Activated naive CD8-positive, alpha-beta T cell treated with anti-CD3 and anti-CD28 coated beads, Interleukin-2, amount 10 ng/mL, durations not matched to agents 7 days and 5 days (primary cell): ENCODE measurements around the gene CBFA2T3. TPM values are rescaled to one million over a fixed set of nuclear protein-coding genes. Genes with fewer than 3 reads are reported as not detected.

ENCODE experiments used
- ATAC-seq: fragments of 150-1000 bp; cut with Tn5 transposase; one replicate; pipeline ENCODE4 v1.10.0; 2021; ENCODE audit warnings: low read depth, moderate library complexity
- POLR2A ChIA-PET: fragments of 350-600 bp; sonication (Branson Sonifier 250); formaldehyde crosslinking; loops from one replicate; lab custom pipeline; 2021; ENCODE audit warnings: antibody characterized with exemption; lab: Charles Lee
- DNase-seq: peaks from one replicate; pipeline ENCODE4 v3.0.0; 2021
- H3K27ac Mint-ChIP-seq: one replicate; pipeline ENCODE4 v1.8.0; 2022; ENCODE audit warnings: mild to moderate bottlenecking, mixed read lengths
- H3K27me3 Mint-ChIP-seq: one replicate; pipeline ENCODE4 v1.8.0; 2022; ENCODE audit warnings: mild to moderate bottlenecking, moderate library complexity, mixed read lengths
- H3K36me3 Mint-ChIP-seq: one replicate; pipeline ENCODE4 v1.8.0; 2021; ENCODE audit warnings: mild to moderate bottlenecking, mixed read lengths
- H3K4me1 Mint-ChIP-seq: one replicate; pipeline ENCODE4 v1.8.0; 2021; ENCODE audit warnings: mixed read lengths
- H3K4me3 Mint-ChIP-seq: one replicate; pipeline ENCODE4 v1.8.0; 2022; ENCODE audit warnings: mild to moderate bottlenecking, moderate library complexity, mixed read lengths
- H3K9me3 Mint-ChIP-seq: one replicate; pipeline ENCODE4 v1.8.0; 2021; ENCODE audit warnings: mixed read lengths
- total RNA-seq, 2 experiments: library from RNA; stranded (reverse); gene quantifications; one replicate each; pipeline ENCODE4 v1.2.3, GENCODE V29; 2021

The CBFA2T3 gene
- total RNA-seq, 2 experiments from 2014 or later: 0.08 to 0.26 TPM

DNA sequence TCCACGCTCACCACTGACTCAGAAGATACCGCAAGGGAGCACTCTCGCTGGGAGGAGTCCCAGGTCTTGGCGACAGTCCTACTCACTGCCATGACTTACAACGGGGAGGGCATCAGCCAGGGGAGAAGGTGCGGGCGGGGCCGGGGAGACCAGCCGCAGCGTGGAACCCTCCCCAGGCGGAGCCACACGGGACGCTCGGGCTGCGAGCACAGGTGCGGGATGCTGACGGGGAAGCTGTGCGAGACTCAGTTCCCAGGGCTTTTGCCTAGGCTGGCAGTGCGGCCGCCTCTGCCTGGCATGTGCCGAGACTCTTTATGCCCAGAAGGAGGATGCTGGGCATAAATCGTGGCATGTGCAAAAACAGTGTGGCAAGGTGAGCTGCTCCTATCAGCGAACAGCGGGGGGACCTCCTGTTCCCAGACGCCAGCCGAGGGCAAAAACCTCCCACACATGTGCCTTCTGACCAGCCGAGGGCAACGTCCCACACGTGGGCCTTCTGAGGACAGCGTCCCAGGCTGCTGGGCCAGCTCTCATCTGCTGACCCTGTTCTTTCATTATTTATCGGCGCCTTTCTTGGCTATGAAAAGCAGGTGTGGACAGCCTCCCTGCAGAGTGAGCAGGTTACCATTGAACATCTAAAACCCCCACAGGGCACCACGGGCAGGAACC lies 126.3 kb downstream of the CBFA2T3 start:
- no peak for DNase-seq
- no peak overlapping the region for H3K4me3 Mint-ChIP-seq
- H3K27me3 Mint-ChIP-seq: no peaks in the 10 kb centered on the region
- POLR2A ChIA-PET: no interaction called here
- H3K4me1 Mint-ChIP-seq: peaks cover 12% of the 10 kb centered on the region
- no peaks in the 10 kb centered on the region for H3K9me3 Mint-ChIP-seq
- no peak for ATAC-seq
- no peak overlapping the region for H3K27ac Mint-ChIP-seq
- peaks cover 2% of the 10 kb centered on the region for H3K36me3 Mint-ChIP-seq

DNA sequence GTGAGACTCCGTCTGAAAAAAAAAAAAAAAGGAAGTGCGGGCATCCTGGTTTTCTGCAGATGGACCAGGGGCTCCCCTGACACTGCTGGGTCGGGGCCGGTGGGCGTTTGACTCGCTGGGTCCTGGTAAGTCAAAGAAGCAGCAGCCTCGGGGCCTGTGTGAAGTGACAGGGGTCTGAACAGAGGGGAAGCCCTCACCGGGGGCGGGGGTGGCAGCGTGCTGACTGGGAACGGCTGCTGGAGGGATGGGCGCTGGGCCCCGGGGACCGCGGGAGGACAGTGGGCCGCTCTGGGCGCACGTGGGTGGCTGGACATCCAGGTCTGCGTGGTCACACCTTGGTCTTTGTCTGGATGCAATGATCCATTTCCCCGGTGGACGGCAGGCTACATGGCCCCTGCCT lies 128.4 kb downstream of the CBFA2T3 start:
- H3K27me3 Mint-ChIP-seq: no peaks in the 10 kb centered on the region
- H3K36me3 Mint-ChIP-seq: no peaks in the 10 kb centered on the region
- H3K4me1 Mint-ChIP-seq: no peaks in the 10 kb centered on the region
- H3K4me3 Mint-ChIP-seq: no peak overlapping the region
- no peak for ATAC-seq
- no peak overlapping the region for H3K27ac Mint-ChIP-seq
- DNase-seq: no peak
- POLR2A ChIA-PET: no interaction called here
- no peaks in the 10 kb centered on the region for H3K9me3 Mint-ChIP-seq

GRCh38 chr16:88847654-88848053 lies 129.4 kb downstream of the CBFA2T3 start:
- H3K9me3 Mint-ChIP-seq: no peaks in the 10 kb centered on the region
- no peak for DNase-seq
- no peaks in the 10 kb centered on the region for H3K27me3 Mint-ChIP-seq
- no peak overlapping the region for H3K27ac Mint-ChIP-seq
- no peak for ATAC-seq
- H3K4me3 Mint-ChIP-seq: no peak overlapping the region
- POLR2A ChIA-PET: no interaction called here
- H3K4me1 Mint-ChIP-seq: no peaks in the 10 kb centered on the region
- no peaks in the 10 kb centered on the region for H3K36me3 Mint-ChIP-seq

DNA sequence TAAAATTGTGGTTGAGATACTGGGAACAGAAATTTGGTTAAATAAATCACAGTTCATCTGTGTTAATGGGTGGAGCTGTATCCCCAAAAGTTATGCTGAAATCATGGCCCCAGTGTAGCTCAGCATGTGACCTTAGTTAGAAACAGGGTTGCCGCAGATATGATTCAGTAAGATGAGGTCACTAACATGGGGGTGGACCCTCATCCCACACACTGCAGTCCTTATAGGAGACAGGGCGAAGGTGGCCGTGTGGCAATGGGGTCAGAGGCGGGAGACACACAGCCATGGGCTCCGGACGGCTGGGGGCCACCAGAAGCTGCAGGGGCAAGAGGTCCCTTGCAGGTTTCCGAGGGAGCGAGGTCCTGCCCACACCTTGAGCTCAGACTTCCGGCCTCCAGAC lies 130.9 kb downstream of the CBFA2T3 start:
- ATAC-seq: no peak
- POLR2A ChIA-PET: interaction anchor here (0.7 kb wide), 1 partner anchor 18 kb away, joined by 3 read pairs; no protein-coding TSS in a partner anchor
- Mint-ChIP-seq H3K27me3 (no peaks in the 10 kb centered on the region), H3K4me1 (no peaks in the 10 kb centered on the region), H3K4me3 (no peak overlapping the region), H3K36me3 (no peaks in the 10 kb centered on the region), H3K9me3 (no peaks in the 10 kb centered on the region), H3K27ac (no peak overlapping the region)
- no peak for DNase-seq

DNA sequence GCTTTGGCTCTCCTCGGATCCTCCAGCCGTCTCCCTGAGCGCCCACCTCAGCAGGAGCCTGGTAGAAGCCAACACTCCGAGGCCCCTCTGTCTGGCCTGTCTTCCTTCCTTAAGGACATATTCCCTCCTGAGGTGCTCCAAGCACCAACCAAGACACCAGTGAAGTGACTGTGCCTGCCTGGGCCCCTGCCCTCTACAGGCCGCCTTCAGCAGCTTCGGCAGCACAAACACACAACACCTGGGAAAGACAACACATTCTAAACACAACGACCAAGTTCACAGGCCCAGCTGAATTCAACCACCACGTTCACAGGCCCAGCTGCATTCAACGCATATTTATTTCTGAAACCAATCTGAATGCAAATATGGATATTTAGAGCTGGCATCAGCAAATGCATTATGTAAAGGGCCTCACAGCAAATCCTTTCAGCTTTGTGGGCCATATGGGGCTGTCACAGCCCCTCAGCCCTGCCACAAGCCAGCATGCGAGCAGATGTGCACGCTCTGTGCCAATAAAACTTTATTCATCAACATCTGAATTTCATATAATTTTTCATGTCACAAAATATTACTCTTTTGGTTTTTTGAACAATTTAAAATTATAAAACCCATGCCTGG lies 132.5 kb downstream of the CBFA2T3 start:
- Mint-ChIP-seq H3K4me1 (no peaks in the 10 kb centered on the region), H3K4me3 (no peak overlapping the region), H3K36me3 (no peaks in the 10 kb centered on the region), H3K9me3 (no peaks in the 10 kb centered on the region), H3K27me3 (no peaks in the 10 kb centered on the region), H3K27ac (no peak overlapping the region)
- ATAC-seq: no peak
- DNase-seq: no peak
- POLR2A ChIA-PET: no interaction called here

- no peak for ATAC-seq
- H3K27me3 Mint-ChIP-seq: no peaks in the 10 kb centered on the region
- no peaks in the 10 kb centered on the region for H3K36me3 Mint-ChIP-seq
- H3K4me3 Mint-ChIP-seq: no peak overlapping the region
- POLR2A ChIA-PET: interaction anchor here (0.6 kb wide), 1 partner anchor 101 kb away, joined by 5 read pairs; no protein-coding TSS in a partner anchor
- H3K4me1 Mint-ChIP-seq: no peaks in the 10 kb centered on the region
- DNase-seq: no peak
- H3K27ac Mint-ChIP-seq: no peak overlapping the region
- H3K9me3 Mint-ChIP-seq: no peaks in the 10 kb centered on the region
Measured at GRCh38 chr16:88843256-88843655, 133.8 kb downstream of the CBFA2T3 start.

DNA sequence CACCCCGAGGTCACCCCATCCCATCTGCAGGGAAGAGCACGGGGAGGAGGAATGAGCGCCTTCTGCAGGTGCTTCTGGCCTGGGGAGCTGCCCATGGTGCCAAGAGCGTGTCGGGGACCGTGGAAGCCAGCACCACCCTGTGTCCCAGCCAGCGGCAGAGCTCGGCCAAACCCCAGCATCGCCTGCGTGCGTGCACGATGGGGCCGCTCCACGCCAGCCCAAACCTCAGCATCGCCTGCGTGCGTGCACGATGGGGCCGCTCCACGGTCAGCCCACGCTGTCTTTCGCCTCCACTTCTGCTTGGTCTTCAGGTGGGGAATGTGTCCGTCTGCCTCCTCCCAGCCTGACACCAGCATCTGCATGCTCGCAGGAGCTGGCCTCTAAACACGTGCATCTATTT lies 134.2 kb downstream of the CBFA2T3 start:
- ATAC-seq: no peak

GRCh38 chr16:88842308-88842756 lies 134.7 kb downstream of the CBFA2T3 start:
- no peak overlapping the region for H3K4me3 Mint-ChIP-seq
- no peak overlapping the region for H3K27ac Mint-ChIP-seq
- POLR2A ChIA-PET: no interaction called here
- ATAC-seq: no peak
- no peaks in the 10 kb centered on the region for H3K36me3 Mint-ChIP-seq
- H3K4me1 Mint-ChIP-seq: no peaks in the 10 kb centered on the region
- no peaks in the 10 kb centered on the region for H3K27me3 Mint-ChIP-seq
- H3K9me3 Mint-ChIP-seq: no peaks in the 10 kb centered on the region
- DNase-seq: no peak

More for the DNA sequence above, 134.2 kb downstream of the CBFA2T3 start:
- no peak overlapping the region for H3K4me3 Mint-ChIP-seq
- POLR2A ChIA-PET: interaction anchor here (0.6 kb wide), 1 partner anchor 101 kb away, joined by 5 read pairs; no protein-coding TSS in a partner anchor
- H3K27ac Mint-ChIP-seq: no peak overlapping the region
- no peaks in the 10 kb centered on the region for H3K36me3 Mint-ChIP-seq
- H3K4me1 Mint-ChIP-seq: no peaks in the 10 kb centered on the region
- DNase-seq: no peak
- no peaks in the 10 kb centered on the region for H3K9me3 Mint-ChIP-seq
- no peaks in the 10 kb centered on the region for H3K27me3 Mint-ChIP-seq

GRCh38 chr16:88841521-88842307 lies 135.3 kb downstream of the CBFA2T3 start:
- no peak overlapping the region for H3K4me3 Mint-ChIP-seq
- H3K4me1 Mint-ChIP-seq: no peaks in the 10 kb centered on the region
- POLR2A ChIA-PET: no interaction called here
- H3K36me3 Mint-ChIP-seq: no peaks in the 10 kb centered on the region
- no peaks in the 10 kb centered on the region for H3K27me3 Mint-ChIP-seq
- H3K27ac Mint-ChIP-seq: no peak overlapping the region
- no peak for DNase-seq
- ATAC-seq: no peak
- no peaks in the 10 kb centered on the region for H3K9me3 Mint-ChIP-seq

DNA sequence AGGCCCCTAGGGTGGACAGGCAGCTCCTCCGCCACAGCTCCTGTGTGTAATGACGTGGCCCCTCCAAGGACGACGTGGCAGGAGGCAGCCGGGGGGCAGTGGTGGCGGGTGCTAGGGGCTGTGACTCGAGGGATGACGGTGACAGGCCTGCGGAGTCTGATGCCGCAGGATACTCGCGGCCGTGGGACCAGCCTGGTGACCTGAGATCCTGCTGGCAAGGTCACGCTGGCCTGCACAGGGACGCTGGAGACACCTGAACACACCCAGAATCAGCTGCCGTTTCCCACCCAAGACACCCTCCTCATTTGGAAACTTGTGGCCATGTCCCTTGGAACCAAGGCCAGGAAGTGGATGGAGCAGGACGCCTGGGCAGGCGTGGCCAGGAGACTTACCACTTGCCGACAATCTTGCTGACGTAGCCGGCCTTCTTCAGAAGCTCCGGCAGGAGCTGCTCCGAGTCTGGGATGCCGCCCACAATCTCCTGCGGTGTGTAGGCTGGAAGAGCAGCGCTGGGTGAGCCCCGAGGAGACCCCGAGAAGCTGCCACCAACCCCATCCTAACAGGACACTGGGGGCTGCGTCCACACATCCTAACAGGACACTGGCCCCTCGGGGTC lies 136.3 kb downstream of the CBFA2T3 start:
- no peaks in the 10 kb centered on the region for H3K36me3 Mint-ChIP-seq
- no peak overlapping the region for H3K4me3 Mint-ChIP-seq
- no peaks in the 10 kb centered on the region for H3K9me3 Mint-ChIP-seq
- no peaks in the 10 kb centered on the region for H3K4me1 Mint-ChIP-seq
- POLR2A ChIA-PET: no interaction called here
- no peak for ATAC-seq
- H3K27me3 Mint-ChIP-seq: no peaks in the 10 kb centered on the region
- no peak overlapping the region for H3K27ac Mint-ChIP-seq
- no peak for DNase-seq

DNA sequence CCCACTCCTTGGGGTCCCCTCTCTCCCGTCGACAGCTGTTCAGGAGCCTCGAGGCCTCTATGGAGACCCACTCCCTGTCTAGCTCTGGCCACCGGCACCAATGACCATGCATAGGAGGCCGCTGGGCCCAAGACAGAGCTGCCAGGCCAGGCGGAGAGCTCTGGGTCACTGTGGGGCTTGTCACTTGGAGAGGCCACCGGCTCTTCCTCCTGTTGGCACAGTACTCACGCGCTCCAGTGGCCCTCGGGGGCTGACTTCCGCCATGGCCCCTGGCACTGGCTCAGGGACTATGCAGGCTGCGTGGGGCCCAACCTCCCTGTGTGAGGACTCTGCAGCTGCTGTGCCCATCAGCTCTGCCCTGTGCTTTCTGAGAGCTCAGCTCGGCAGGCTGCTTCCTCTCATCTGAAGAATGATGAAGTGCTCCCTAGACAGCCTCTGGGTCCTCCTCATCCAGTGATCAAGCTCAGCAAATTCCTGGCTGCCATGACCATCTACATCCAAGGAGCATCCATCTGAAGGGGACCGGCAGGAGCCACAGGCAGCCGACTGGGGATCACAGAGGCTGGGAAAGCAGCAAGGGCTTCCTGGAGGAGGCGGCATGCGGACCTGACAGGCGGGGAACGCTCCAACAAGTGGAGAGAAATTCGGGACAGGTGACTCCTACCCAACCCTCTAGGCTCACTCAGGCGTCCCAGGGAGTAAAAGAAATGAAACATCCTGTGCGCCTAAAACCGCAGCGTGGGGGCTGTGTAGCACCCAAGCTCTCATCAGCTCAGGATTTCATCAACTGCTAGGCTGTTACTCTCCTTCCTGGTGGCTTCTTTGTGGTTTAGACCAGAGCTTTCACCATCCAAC lies 137.0 kb downstream of the CBFA2T3 start:
- Mint-ChIP-seq H3K27ac (no peak overlapping the region), H3K4me1 (no peaks in the 10 kb centered on the region), H3K9me3 (no peaks in the 10 kb centered on the region), H3K36me3 (no peaks in the 10 kb centered on the region), H3K4me3 (no peak overlapping the region), H3K27me3 (no peaks in the 10 kb centered on the region)
- no peak for DNase-seq
- POLR2A ChIA-PET: no interaction called here
- no peak for ATAC-seq

- Mint-ChIP-seq H3K4me3 (no peak overlapping the region), H3K9me3 (no peaks in the 10 kb centered on the region), H3K27ac (no peak overlapping the region), H3K4me1 (no peaks in the 10 kb centered on the region), H3K36me3 (no peaks in the 10 kb centered on the region), H3K27me3 (no peaks in the 10 kb centered on the region)
- ATAC-seq: no peak
- DNase-seq: no peak
- POLR2A ChIA-PET: no interaction called here
Measured at GRCh38 chr16:88839026-88839529, 137.9 kb downstream of the CBFA2T3 start.
